ENCODE data around the gene PTGFRN.
"Not testable (repeated sequence)": the region's sequence is repeated elsewhere in the genome, so short reads cannot be mapped to it uniquely, and the experiment has no call there.

The PTGFRN gene

GRCh38 chr1:116909512-116910378 is at the start of gene PTGFRN:
TSS of gene PTGFRN (plus strand) at chr1:116909916. CDS start at chr1:116910204, 288 bp downstream.
- peak; percentile 38 for DNase-seq (ENCODE audit: insufficient read length, low spot score)

DNA sequence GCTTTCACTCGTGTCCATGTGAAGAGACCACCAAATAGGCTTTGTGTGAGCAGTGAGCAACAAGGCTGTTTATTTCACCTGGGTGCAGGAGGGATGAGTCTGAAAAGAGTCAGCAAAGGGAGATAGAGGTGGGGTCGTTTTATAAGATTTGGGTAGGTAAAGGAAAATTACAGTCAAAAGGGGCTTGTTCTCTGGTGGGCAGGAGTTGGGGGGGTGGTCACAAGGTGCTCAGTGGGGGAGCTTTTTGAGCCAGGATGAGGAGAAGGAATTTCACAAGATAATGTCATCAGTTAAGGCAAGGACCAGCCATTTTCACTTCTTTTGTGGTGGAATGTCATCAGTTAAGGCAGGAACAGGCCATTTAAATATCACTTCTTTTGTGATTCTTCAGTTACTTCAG is 49.5 kb upstream of the PTGFRN start:
- FAIRE-seq; DNase-seq (ENCODE audit: insufficient read length, low spot score): not testable (repeated sequence)

More at GRCh38 chr1:116909512-116910378, at the start of gene PTGFRN:
- FAIRE-seq, result no peak

DNA sequence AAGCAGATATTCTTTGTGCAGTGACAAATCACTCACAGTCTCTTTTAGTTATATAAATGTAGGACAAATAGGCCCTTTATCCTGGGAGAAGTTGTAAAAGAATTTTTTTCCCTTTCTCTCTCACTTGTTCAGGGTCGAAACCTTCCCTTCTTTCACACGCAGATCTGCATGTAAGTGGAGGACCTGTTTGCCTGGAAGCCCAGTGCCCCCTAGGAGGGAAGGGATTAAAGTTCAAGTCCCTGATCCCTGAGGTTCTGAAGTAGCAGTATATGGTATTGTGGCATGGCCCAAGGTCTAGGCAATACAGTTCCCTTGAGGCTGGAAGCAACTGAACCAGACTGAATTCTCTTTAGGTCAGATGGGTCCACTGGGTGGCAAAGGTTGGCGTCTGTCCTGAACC is 48.6 kb upstream of the PTGFRN start:
- DNase-seq (ENCODE audit: insufficient read length, low spot score) (no peak), FAIRE-seq (no peak)

- not testable (repeated sequence) for FAIRE-seq; DNase-seq (ENCODE audit: insufficient read length, low spot score)
Measured at GRCh38 chr1:116863031-116863430, 46.7 kb upstream of the PTGFRN start.

DNA sequence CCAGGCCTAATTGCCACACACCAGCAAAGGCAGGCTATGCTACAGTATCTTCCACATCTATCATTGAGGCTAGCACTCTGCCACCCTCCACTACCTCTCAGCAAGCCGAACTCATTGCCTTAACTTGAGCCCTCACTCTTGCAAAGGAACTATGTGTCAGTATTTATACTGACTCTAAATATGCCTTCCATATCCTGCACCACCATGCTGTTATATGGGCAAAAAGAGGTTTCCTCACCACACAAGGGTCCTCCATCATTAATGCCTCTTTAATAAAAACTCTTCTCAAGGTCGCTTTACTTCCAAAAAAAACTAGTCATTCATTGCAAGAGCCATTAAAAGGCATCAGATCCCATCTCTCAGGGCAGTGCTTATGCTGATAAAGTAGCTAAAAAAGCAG is 43.2 kb upstream of the PTGFRN start:
- DNase-seq (ENCODE audit: insufficient read length, low spot score); FAIRE-seq: not testable (repeated sequence)

DNA sequence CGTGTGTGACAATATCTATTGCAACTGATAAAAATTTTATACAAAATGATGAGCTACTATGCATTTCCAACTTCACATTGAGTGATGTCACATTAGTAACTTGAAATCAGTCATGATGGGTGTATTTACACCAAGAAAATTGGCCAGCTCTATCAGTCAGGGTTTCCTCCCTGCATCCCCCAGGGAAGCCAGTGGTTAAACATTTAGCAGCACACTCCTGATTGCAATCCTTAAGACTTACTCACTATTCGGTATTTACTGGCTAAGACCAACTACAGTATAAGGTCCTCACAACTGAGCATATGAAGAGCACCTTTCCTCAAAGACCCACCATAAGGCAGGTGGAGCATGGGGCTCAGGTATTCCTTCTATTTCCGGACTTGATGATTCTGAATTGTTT is 41.3 kb upstream of the PTGFRN start:
- FAIRE-seq (no peak), DNase-seq (ENCODE audit: insufficient read length, low spot score) (no peak)

- FAIRE-seq (no peak), DNase-seq (ENCODE audit: insufficient read length, low spot score) (no peak)
Measured at GRCh38 chr1:116869611-116870010, 40.1 kb upstream of the PTGFRN start.

DNA sequence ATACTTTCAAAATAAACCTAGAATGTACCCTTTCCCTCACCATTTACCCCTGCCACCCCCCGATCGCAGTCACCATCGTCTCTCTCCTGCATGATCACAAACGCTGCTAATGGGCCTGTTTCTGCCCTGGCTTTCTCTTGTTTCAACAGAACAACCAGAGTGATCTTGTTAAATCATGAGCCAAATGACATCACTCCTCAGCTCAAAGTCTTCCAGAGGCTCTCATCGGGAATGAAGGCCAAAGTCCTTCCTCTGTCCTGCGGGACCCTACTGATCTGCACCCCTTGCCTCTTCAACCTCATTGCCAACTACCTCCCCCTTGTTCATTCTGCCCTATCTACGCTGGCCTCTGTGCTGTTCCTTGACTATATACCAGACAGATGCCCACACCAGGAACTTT is 39.4 kb upstream of the PTGFRN start:
- FAIRE-seq (no peak), DNase-seq (ENCODE audit: insufficient read length, low spot score) (no peak)

- FAIRE-seq, result no peak
- DNase-seq (ENCODE audit: insufficient read length, low spot score), result no peak
Measured at GRCh38 chr1:116871779-116872146, 38.0 kb upstream of the PTGFRN start.

- FAIRE-seq, result no peak
- no peak for DNase-seq (ENCODE audit: insufficient read length, low spot score)
Measured at GRCh38 chr1:116873680-116874271, 35.9 kb upstream of the PTGFRN start.

DNA sequence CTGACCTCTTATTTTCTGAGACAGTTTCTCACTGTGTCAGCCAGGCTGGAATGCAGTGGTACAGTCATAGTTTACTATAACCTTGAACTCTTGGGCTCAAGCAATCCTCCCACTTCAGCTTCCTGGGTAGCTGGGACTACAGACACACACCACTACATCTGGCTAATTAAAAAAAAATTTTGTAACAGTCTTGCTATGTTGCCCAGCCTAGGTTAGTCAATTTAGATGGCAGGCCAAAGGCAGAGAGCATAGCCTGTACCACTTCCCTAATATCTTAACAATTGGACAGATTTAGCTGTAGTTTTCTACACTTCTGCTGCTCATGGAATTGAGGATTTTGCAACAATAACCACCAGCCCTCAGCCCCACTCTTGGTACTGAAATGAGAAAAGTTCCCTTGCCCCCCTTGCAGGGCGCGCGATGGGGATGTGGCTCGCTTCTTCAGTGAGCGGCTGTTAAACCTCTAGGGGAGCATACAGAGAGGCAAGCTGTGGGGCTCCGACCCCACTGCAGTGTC is 34.9 kb upstream of the PTGFRN start:
- FAIRE-seq (no peak), DNase-seq (ENCODE audit: insufficient read length, low spot score) (no peak)

- no peak for DNase-seq (ENCODE audit: insufficient read length, low spot score)
- FAIRE-seq, result no peak
Measured at GRCh38 chr1:116875391-116875790, 34.3 kb upstream of the PTGFRN start.

DNA sequence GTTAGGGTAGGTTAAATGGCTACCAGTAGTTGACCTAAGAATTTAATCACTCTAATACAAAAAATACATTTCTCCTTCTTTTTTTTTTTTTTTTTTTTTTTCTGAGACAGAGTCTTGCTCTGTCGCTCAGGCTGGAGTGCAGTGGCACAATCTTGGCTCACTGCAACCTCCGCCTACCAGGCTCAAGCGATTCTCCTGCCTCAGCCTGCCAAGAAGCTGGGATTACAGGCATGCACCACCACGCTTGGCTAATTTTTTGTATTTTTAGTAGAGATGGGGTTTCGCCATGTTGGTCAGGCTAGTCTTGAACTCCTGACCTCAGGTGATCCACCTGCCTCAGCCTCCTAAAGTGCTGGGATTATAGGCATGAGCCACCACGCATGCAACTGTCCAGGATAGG is 33.8 kb upstream of the PTGFRN start:
- not testable (repeated sequence) for DNase-seq (ENCODE audit: insufficient read length, low spot score); FAIRE-seq

- DNase-seq (ENCODE audit: insufficient read length, low spot score) (no peak), FAIRE-seq (no peak)
Measured at GRCh38 chr1:116877141-116877818, 32.4 kb upstream of the PTGFRN start.

- FAIRE-seq, result no peak
- peak; percentile 60 for DNase-seq (ENCODE audit: insufficient read length, low spot score)
Measured at GRCh38 chr1:116878804-116879477, 30.8 kb upstream of the PTGFRN start.

GRCh38 chr1:116879478-116880133 is 30.1 kb upstream of the PTGFRN start:
- DNase-seq (ENCODE audit: insufficient read length, low spot score) (no peak), FAIRE-seq (no peak)

DNA sequence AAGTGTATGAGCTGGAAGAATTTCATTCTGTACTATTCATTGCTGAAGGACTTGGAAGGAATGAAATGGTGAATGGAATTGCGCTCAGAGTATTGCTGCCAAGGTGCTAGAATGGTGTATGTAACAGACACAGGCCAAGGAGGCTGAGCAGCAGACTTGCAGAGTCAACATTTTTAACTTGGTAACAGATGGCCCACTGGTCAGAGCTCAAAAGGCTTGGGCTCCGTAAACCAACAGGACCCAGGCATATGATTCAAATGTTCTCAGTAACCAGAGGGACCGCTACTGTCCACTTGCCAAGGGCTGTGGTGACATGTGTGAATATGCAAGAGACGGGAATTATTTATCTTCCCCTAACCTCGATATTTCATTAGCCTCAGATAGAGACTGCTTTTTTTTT is 28.8 kb upstream of the PTGFRN start:
- DNase-seq (ENCODE audit: insufficient read length, low spot score) (no peak), FAIRE-seq (no peak)

DNA sequence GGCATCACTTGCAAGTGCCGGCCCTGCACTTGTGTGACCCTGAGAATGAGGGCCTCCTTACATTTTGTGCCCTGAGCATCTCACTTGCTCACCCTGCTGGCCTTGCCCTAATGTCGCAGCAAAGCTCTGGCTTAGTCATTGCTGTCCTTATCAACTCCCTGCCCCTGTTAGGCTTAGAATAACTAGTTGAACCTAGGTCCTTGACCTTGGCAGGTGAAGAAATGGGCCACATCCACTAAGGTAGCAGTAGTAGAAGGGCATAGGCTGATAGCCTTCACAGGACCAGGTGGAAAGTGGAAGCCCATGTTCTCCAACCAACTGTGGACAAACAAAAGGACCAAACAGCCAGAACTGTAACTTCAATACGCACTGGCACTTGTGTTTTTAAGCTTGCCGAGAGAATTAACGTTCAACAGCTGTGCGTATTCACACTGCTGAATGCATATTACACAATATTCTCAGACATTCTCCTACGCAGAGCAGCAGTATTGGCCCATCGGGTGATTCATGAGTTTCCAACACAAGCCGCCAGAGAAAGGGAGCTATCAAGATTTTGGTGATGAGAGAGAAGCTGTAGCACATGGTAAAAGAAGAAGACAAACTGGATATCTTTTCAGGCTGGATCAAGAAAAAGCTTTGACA is 27.7 kb upstream of the PTGFRN start:
- no peak for DNase-seq (ENCODE audit: insufficient read length, low spot score)
- FAIRE-seq, result no peak

DNA sequence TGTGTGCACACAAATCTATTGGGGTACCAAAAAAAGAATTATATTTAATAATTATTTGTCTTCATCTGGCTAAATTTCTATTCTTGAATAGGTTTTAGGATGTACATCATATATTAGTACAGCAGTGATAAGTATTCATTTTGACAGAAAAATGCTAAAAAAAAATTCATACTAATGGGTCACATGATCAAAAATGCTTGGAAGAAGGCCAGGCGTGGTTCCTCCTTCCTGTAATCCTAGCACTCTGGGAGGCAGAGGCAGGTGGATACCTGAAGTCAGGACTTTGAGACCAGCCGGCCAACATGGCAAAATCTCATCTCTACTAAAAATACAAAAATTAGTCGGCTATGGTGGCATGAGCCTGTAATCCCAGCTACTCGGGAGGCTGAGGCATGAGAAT is 26.9 kb upstream of the PTGFRN start:
- no peak for DNase-seq (ENCODE audit: insufficient read length, low spot score)
- no peak for FAIRE-seq
